ENCODE data around the gene LTB4R2. TPM values are rescaled to one million over a fixed set of nuclear protein-coding genes. Genes with fewer than 3 reads are reported as not detected.

The LTB4R2 gene
- total and polyA plus RNA-seq, 12 donors: 0.42 to 11.1 (median 3.8) TPM

- no peak for DNase-seq
- 64 to 82% (median 70%) methylated on average over 7 of the region's 7 CpGs for WGBS, 4 donors
- no peak overlapping the region for H3K27ac ChIP-seq
- H3K9me3 ChIP-seq (replicated peaks in 1 of 3): no peaks in the 10 kb centered on the region
- intact Hi-C loops (cut with DNase I): no loop called here
- H3K27me3 ChIP-seq: no peaks in the 10 kb centered on the region
- H3K4me1 ChIP-seq (replicated peaks in 1 of 2): no peaks in the 10 kb centered on the region
- H3K4me3 ChIP-seq: no peak overlapping the region
- TF ChIP-seq POLR2A (IDR thresholded peaks at IDR 0.05) (no peak), CTCF (IDR thresholded peaks at IDR 0.05) (no peak)
- no peaks in the 10 kb centered on the region for H3K36me3 ChIP-seq (replicated peaks in 1 of 2)
Observed at GRCh38 chr14:24343795-24344660, 34.1 kb downstream of the LTB4R2 start.

GRCh38 chr14:24347134-24347533 is 37.2 kb downstream of the LTB4R2 start:
- no peak for DNase-seq

GRCh38 chr14:24348186-24348585 is 38.2 kb downstream of the LTB4R2 start:
- intact Hi-C loops (cut with DNase I): no loop called here
- H3K36me3 ChIP-seq (replicated peaks in 1 of 2): no peaks in the 10 kb centered on the region
- no peaks in the 10 kb centered on the region for H3K9me3 ChIP-seq (replicated peaks in 1 of 3)
- H3K4me1 ChIP-seq (replicated peaks in 1 of 2): no peaks in the 10 kb centered on the region
- 97 to 100% (median 98%) methylated on average over 2 of the region's 2 CpGs for WGBS, 4 donors
- TF ChIP-seq CTCF (IDR thresholded peaks at IDR 0.05) (no peak), POLR2A (IDR thresholded peaks at IDR 0.05) (no peak)
- no peak for DNase-seq
- no peak overlapping the region for H3K4me3 ChIP-seq
- H3K27me3 ChIP-seq: no peaks in the 10 kb centered on the region
- H3K27ac ChIP-seq: no peak overlapping the region

More at GRCh38 chr14:24347134-24347533, 37.2 kb downstream of the LTB4R2 start:
- TF ChIP-seq POLR2A (IDR thresholded peaks at IDR 0.05): no peak
- no peak for TF ChIP-seq CTCF (IDR thresholded peaks at IDR 0.05)
- H3K9me3 ChIP-seq (replicated peaks in 1 of 3): no peaks in the 10 kb centered on the region
- no peaks in the 10 kb centered on the region for H3K4me1 ChIP-seq (replicated peaks in 1 of 2)
- no peak overlapping the region for H3K4me3 ChIP-seq
- H3K27me3 ChIP-seq: no peaks in the 10 kb centered on the region
- intact Hi-C loops (cut with DNase I): no loop called here
- 54 to 72% (median 60%) methylated on average over 1 of the region's 1 CpG for WGBS, 4 donors
- no peak overlapping the region for H3K27ac ChIP-seq
- H3K36me3 ChIP-seq (replicated peaks in 1 of 2): no peaks in the 10 kb centered on the region

- Histone ChIP-seq H3K36me3 (replicated peaks in 1 of 2) (no peaks in the 10 kb centered on the region), H3K9me3 (replicated peaks in 1 of 3) (no peaks in the 10 kb centered on the region), H3K27ac (no peak overlapping the region), H3K27me3 (no peaks in the 10 kb centered on the region), H3K4me1 (replicated peaks in 1 of 2) (no peaks in the 10 kb centered on the region), H3K4me3 (no peak overlapping the region)
- 77 to 84% (median 79%) methylated on average over 5 of the region's 5 CpGs for WGBS, 4 donors
- TF ChIP-seq POLR2A (IDR thresholded peaks at IDR 0.05) (no peak), CTCF (IDR thresholded peaks at IDR 0.05) (no peak)
- no peak for DNase-seq
- intact Hi-C loops (cut with DNase I): no loop called here
Observed at GRCh38 chr14:24349742-24350141, 39.8 kb downstream of the LTB4R2 start.

All from adrenal gland (tissue), 12 donors.